Measurements from ENCODE around the gene SEMA3D.
A peak's percentile ranks its signal among the peaks of the same experiment; 100 is the strongest.

The SEMA3D gene

GRCh38 chr7:85103962-85104361 lies 82.9 kb downstream of the SEMA3D start:
- DNase-seq (ENCODE audit: low read depth), result peak; percentile 53
- no peak for TF ChIP-seq CTCF (IDR thresholded peaks at IDR 0.05; ENCODE audit: insufficient read depth, low read depth, low read length, missing control alignments)
- no peak overlapping the region for H3K4me3 ChIP-seq (ENCODE audit: low read length)

- H3K4me3 ChIP-seq (ENCODE audit: low read length), result no peak overlapping the region
- TF ChIP-seq CTCF (IDR thresholded peaks at IDR 0.05; ENCODE audit: insufficient read depth, low read depth, low read length, missing control alignments), result no peak
- peak; percentile 23 for DNase-seq (ENCODE audit: low read depth)
Measured at GRCh38 chr7:85103357-85103756, 83.5 kb downstream of the SEMA3D start.

GRCh38 chr7:85102813-85103350 lies 84.0 kb downstream of the SEMA3D start:
- no peak for TF ChIP-seq CTCF (IDR thresholded peaks at IDR 0.05; ENCODE audit: insufficient read depth, low read depth, low read length, missing control alignments)
- H3K4me3 ChIP-seq (ENCODE audit: low read length), result no peak overlapping the region
- DNase-seq (ENCODE audit: low read depth), result no peak

GRCh38 chr7:85101347-85101746 lies 85.5 kb downstream of the SEMA3D start:
- no peak overlapping the region for H3K4me3 ChIP-seq (ENCODE audit: low read length)
- TF ChIP-seq CTCF (IDR thresholded peaks at IDR 0.05; ENCODE audit: insufficient read depth, low read depth, low read length, missing control alignments), result no peak
- peak; percentile 33 for DNase-seq (ENCODE audit: low read depth)

GRCh38 chr7:85097844-85098243 lies 89.0 kb downstream of the SEMA3D start:
- H3K4me3 ChIP-seq (ENCODE audit: low read length), result no peak overlapping the region
- no peak for TF ChIP-seq CTCF (IDR thresholded peaks at IDR 0.05; ENCODE audit: insufficient read depth, low read depth, low read length, missing control alignments)
- DNase-seq (ENCODE audit: low read depth), result no peak

GRCh38 chr7:85095806-85096205 lies 91.0 kb downstream of the SEMA3D start:
- TF ChIP-seq CTCF (IDR thresholded peaks at IDR 0.05; ENCODE audit: insufficient read depth, low read depth, low read length, missing control alignments), result no peak
- H3K4me3 ChIP-seq (ENCODE audit: low read length), result no peak overlapping the region
- no peak for DNase-seq (ENCODE audit: low read depth)

GRCh38 chr7:85095366-85095765 lies 91.5 kb downstream of the SEMA3D start:
- no peak for DNase-seq (ENCODE audit: low read depth)
- no peak overlapping the region for H3K4me3 ChIP-seq (ENCODE audit: low read length)
- TF ChIP-seq CTCF (IDR thresholded peaks at IDR 0.05; ENCODE audit: insufficient read depth, low read depth, low read length, missing control alignments), result no peak
